Left forelimb (tissue), 1 donor: Measurements from ENCODE around the gene SELENON.

Experiments
- DNase-seq: peaks from one replicate; pipeline ENCODE4 v3.0.0-alpha.2; 2018; ENCODE audit warnings: low spot score

The SELENON gene

GRCh38 chr1:25770541-25771220, 29.3 kb upstream of the SELENON start:
- DNase-seq, result no peak

- DNase-seq, result no peak
Observed at GRCh38 chr1:25771221-25772114, 28.5 kb upstream of the SELENON start.

GRCh38 chr1:25772164-25772563, 27.8 kb upstream of the SELENON start:
- DNase-seq, result no peak

- no peak for DNase-seq
Observed at GRCh38 chr1:25772692-25773245, 27.2 kb upstream of the SELENON start.

- no peak for DNase-seq
Observed at GRCh38 chr1:25773441-25774125, 26.4 kb upstream of the SELENON start.

- DNase-seq, result no peak
Observed at GRCh38 chr1:25774206-25774803, 25.7 kb upstream of the SELENON start.

- DNase-seq, result no peak
Observed at GRCh38 chr1:25774921-25775771, 24.8 kb upstream of the SELENON start.

- no peak for DNase-seq
Observed at GRCh38 chr1:25779388-25779787, 20.6 kb upstream of the SELENON start.

GRCh38 chr1:25779894-25780293, 20.1 kb upstream of the SELENON start:
- DNase-seq, result no peak

GRCh38 chr1:25780318-25781129, 19.5 kb upstream of the SELENON start:
- DNase-seq, result no peak

GRCh38 chr1:25781130-25781433, 18.9 kb upstream of the SELENON start:
- DNase-seq, result no peak

- no peak for DNase-seq
Observed at GRCh38 chr1:25782608-25783201, 17.3 kb upstream of the SELENON start.

- no peak for DNase-seq
Observed at GRCh38 chr1:25784575-25785051, 15.4 kb upstream of the SELENON start.

GRCh38 chr1:25785333-25786067, 14.5 kb upstream of the SELENON start:
- no peak for DNase-seq

- DNase-seq, result no peak
Observed at GRCh38 chr1:25786887-25787759, 12.9 kb upstream of the SELENON start.

GRCh38 chr1:25787760-25788166, 12.2 kb upstream of the SELENON start:
- DNase-seq, result no peak

- DNase-seq, result no peak
Observed at GRCh38 chr1:25790472-25790871, 9.5 kb upstream of the SELENON start.

GRCh38 chr1:25792115-25792514, 7.9 kb upstream of the SELENON start:
- DNase-seq, result no peak
